Measurements from ENCODE around the gene MDC1.

Gene MDC1

GRCh38 chr6:30742316-30743098, 25.4 kb upstream of the MDC1 start, which contains the start of gene FLOT1:
Gene FLOT1 (minus strand): TSS chr6:30742687. CDS start chr6:30742189, 498 bp downstream.
- no peak for TF ChIP-seq CTCF (IDR thresholded peaks at IDR 0.05; ENCODE audit: low read depth, low read length)

GRCh38 chr6:30741789-30742315, 24.8 kb upstream of the MDC1 start:
- DNase-seq (ENCODE audit: extremely low read depth, low read depth): no peak
- no peak for TF ChIP-seq CTCF (IDR thresholded peaks at IDR 0.05; ENCODE audit: low read depth, low read length)

More at GRCh38 chr6:30742316-30743098, 25.4 kb upstream of the MDC1 start, which contains the start of gene FLOT1:
- peak; percentile 98 for DNase-seq (ENCODE audit: extremely low read depth, low read depth)

- no peak for TF ChIP-seq CTCF (IDR thresholded peaks at IDR 0.05; ENCODE audit: low read depth, low read length)
- DNase-seq (ENCODE audit: extremely low read depth, low read depth): no peak
Observed at GRCh38 chr6:30741063-30741779, 24.1 kb upstream of the MDC1 start.

- DNase-seq (ENCODE audit: extremely low read depth, low read depth): no peak
- no peak for TF ChIP-seq CTCF (IDR thresholded peaks at IDR 0.05; ENCODE audit: low read depth, low read length)
Observed at GRCh38 chr6:30740540-30740870, 23.4 kb upstream of the MDC1 start.

GRCh38 chr6:30738532-30738931, 21.5 kb upstream of the MDC1 start:
- TF ChIP-seq CTCF (IDR thresholded peaks at IDR 0.05; ENCODE audit: low read depth, low read length): no peak

GRCh38 chr6:30735668-30736314, 18.7 kb upstream of the MDC1 start:
- DNase-seq (ENCODE audit: extremely low read depth, low read depth): no peak
- no peak for TF ChIP-seq CTCF (IDR thresholded peaks at IDR 0.05; ENCODE audit: low read depth, low read length)

More at GRCh38 chr6:30738532-30738931, 21.5 kb upstream of the MDC1 start:
- no peak for DNase-seq (ENCODE audit: extremely low read depth, low read depth)
